IPS-15b (cell line): ENCODE measurements around the gene UGT1A7.
"Not testable (repeated sequence)": the region's sequence is repeated elsewhere in the genome, so short reads cannot be mapped to it uniquely, and the experiment has no call there.

Experiments used
- H3K27me3 ChIP-seq: one replicate; pipeline ENCODE4 v1.6.1; 2013; ENCODE audit warnings: low read length; ENCODE audit not compliant: control insufficient read depth, insufficient read depth
- H3K36me3 ChIP-seq: one replicate; pipeline ENCODE4 v1.6.1; 2013; ENCODE audit warnings: low read length; ENCODE audit not compliant: control insufficient read depth, insufficient read depth
- H3K4me1 ChIP-seq: one replicate; pipeline ENCODE4 v1.6.1; 2013; ENCODE audit warnings: mild to moderate bottlenecking, low read length; ENCODE audit not compliant: control insufficient read depth, insufficient read depth
- H3K4me3 ChIP-seq: one replicate; pipeline ENCODE4 v1.5.1; 2013; ENCODE audit warnings: low read depth, low read length
- H3K9ac ChIP-seq: one replicate; pipeline ENCODE4 v1.6.1; 2013; ENCODE audit warnings: low read depth, mild to moderate bottlenecking, low read length
- H3K9me3 ChIP-seq: one replicate; pipeline ENCODE4 v1.6.1; 2013; ENCODE audit warnings: mild to moderate bottlenecking, low read length; ENCODE audit not compliant: control insufficient read depth, insufficient read depth

The UGT1A7 gene

DNA sequence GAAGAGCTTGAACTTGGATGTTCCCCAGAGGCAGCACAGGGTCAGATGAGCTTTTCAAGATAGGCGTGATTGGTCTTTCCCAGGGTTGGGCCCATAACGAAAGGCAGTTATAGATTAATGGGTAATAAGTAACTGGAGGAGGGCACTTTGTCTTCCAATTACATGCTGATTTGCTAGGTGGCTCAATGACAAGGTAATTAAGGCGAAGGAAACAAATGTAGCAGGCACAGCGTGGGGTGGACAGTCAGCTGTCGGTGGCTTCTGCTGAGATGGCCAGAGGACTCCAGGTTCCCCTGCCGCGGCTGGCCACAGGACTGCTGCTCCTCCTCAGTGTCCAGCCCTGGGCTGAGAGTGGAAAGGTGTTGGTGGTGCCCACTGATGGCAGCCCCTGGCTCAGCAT lies 36.9 kb downstream of the UGT1A7 start, which contains the start of gene UGT1A4:
Gene UGT1A4, plus strand, starts transcription at position 185 of the 400 bp plus-strand sequence. Its CDS starts 85 bp downstream, at position 270.
- Histone ChIP-seq H3K4me1 (no peaks in the 10 kb centered on the region), H3K36me3 (no peaks in the 10 kb centered on the region), H3K9ac (no peak within 1 kb of the TSS)

GRCh38 chr2:233728723-233729301 lies 47.1 kb downstream of the UGT1A7 start, which contains the start of gene UGT1A3:
Gene UGT1A3 (plus strand): TSS chr2:233729042. CDS start chr2:233729127, 85 bp downstream.
- no peak within 1 kb of the TSS for H3K4me3 ChIP-seq
- H3K9ac ChIP-seq, result no peak within 1 kb of the TSS
- no peaks in the 10 kb centered on the region for H3K9me3 ChIP-seq
- H3K27me3 ChIP-seq, result no peaks in the 10 kb centered on the region
- no peaks in the 10 kb centered on the region for H3K4me1 ChIP-seq
- no peaks in the 10 kb centered on the region for H3K36me3 ChIP-seq

More for the DNA sequence above, 36.9 kb downstream of the UGT1A7 start, which contains the start of gene UGT1A4:
- no peak within 1 kb of the TSS for H3K4me3 ChIP-seq
- no peaks in the 10 kb centered on the region for H3K9me3 ChIP-seq
- H3K27me3 ChIP-seq, result no peaks in the 10 kb centered on the region

DNA sequence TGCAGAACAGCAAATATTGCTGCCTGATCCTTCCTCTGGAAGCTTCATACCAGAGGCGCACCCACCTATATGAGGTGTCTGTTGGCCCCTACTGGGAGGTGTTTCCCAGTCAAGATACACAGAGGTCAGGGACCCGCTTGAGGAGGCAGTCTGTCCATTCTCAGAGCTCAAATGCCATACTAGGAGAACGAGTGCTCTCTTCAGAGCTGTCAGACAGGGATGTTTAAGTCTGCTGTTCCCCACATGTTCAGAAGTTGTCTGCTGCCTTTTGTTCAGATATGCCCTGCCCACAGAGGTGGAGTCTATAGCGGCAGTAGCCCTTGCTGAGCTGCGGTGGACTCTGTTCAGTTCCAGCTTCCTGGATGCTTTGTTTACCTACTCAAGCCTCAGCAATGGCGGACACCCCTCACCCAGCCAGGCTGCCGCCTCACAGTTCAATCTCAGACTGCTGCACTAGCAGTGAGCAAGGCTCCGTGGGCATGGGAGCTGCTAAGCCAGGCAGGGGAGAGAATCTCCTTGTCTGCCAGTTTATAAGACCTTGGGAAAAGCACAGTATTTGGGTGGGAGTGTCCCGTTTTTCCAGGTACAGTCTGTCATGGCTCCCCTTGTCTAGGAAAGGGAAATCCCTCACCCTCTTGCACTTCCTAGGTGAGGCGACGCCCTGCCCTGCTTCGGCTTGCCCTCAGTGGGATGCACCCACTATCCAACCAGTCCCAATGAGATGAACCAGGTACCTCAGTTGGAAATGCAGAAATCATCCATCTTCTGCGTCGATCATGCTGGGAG lies 55.4 kb downstream of the UGT1A7 start:
- not testable (repeated sequence) for H3K9ac ChIP-seq, H3K27me3 ChIP-seq, H3K36me3 ChIP-seq, H3K4me3 ChIP-seq, H3K4me1 ChIP-seq, H3K9me3 ChIP-seq

- H3K9me3 ChIP-seq, result peaks cover 4% of the 10 kb centered on the region
- H3K4me3 ChIP-seq, result no peak overlapping the region
- H3K9ac ChIP-seq, result no peak overlapping the region
- H3K36me3 ChIP-seq, result no peaks in the 10 kb centered on the region
- no peaks in the 10 kb centered on the region for H3K4me1 ChIP-seq
- no peaks in the 10 kb centered on the region for H3K27me3 ChIP-seq
These were observed 59.2 kb downstream of the UGT1A7 start for GRCh38 chr2:233740870-233741269.

DNA sequence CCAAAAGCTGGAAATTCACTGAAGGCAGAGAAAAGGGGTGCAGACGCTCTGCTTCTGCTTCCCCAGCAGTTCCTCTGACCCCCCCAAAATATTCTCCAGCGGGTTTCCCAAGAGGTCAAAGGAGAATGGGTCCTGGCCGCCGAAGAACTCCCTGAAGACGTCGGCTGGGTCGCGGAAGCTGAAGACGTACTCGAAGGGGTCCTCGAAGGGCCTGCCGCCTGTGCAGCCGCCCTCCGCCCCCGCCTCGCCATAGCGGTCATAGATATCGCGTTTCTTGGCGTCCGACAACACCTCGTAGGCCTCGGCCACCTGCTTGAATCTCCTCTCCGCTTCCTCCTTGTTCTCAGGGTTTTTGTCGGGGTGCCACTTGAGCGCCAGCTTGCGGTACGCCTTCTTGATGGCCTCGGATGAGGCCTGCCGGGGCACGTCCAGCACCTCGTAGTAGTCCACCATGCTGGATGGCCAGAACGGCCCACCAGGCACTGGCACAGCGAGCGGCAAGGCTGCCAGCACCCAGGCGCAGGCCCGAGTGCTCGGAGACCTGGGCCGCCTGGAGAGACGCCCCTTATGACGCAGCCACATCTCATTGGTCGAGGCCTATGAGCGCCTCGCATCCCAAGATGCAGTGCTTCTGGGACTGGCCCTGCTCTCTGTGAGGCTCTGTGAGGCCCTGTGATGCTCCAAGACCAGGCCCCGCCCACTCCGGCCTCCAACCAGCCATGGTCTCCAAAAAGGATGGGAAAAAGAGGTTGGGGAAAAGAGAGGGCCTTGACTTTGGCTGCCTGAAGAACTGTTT lies 62.0 kb downstream of the UGT1A7 start:
- no peaks in the 10 kb centered on the region for H3K9me3 ChIP-seq
- H3K36me3 ChIP-seq, result no peaks in the 10 kb centered on the region
- no peak overlapping the region for H3K4me3 ChIP-seq
- no peak overlapping the region for H3K9ac ChIP-seq
- no peaks in the 10 kb centered on the region for H3K4me1 ChIP-seq
- H3K27me3 ChIP-seq, result no peaks in the 10 kb centered on the region

GRCh38 chr2:233745073-233745755 lies 63.5 kb downstream of the UGT1A7 start:
- H3K9ac ChIP-seq, result no peak overlapping the region
- no peaks in the 10 kb centered on the region for H3K27me3 ChIP-seq
- no peaks in the 10 kb centered on the region for H3K9me3 ChIP-seq
- no peaks in the 10 kb centered on the region for H3K4me1 ChIP-seq
- H3K4me3 ChIP-seq, result no peak overlapping the region
- H3K36me3 ChIP-seq, result no peaks in the 10 kb centered on the region

- not testable (repeated sequence) for H3K4me3 ChIP-seq, H3K27me3 ChIP-seq, H3K9me3 ChIP-seq, H3K9ac ChIP-seq, H3K36me3 ChIP-seq, H3K4me1 ChIP-seq
These were observed 64.1 kb downstream of the UGT1A7 start for GRCh38 chr2:233745838-233746237.

- no peak overlapping the region for H3K4me3 ChIP-seq
- H3K9me3 ChIP-seq, result no peaks in the 10 kb centered on the region
- H3K4me1 ChIP-seq, result no peaks in the 10 kb centered on the region
- H3K27me3 ChIP-seq, result no peaks in the 10 kb centered on the region
- no peak overlapping the region for H3K9ac ChIP-seq
- H3K36me3 ChIP-seq, result no peaks in the 10 kb centered on the region
These were observed 65.0 kb downstream of the UGT1A7 start for GRCh38 chr2:233746475-233747282.

GRCh38 chr2:233747283-233747544 lies 65.5 kb downstream of the UGT1A7 start:
- no peaks in the 10 kb centered on the region for H3K9me3 ChIP-seq
- no peak overlapping the region for H3K4me3 ChIP-seq
- no peaks in the 10 kb centered on the region for H3K27me3 ChIP-seq
- H3K4me1 ChIP-seq, result no peaks in the 10 kb centered on the region
- no peaks in the 10 kb centered on the region for H3K36me3 ChIP-seq
- no peak overlapping the region for H3K9ac ChIP-seq

- not testable (repeated sequence) for H3K9ac ChIP-seq, H3K36me3 ChIP-seq, H3K4me1 ChIP-seq, H3K27me3 ChIP-seq, H3K9me3 ChIP-seq, H3K4me3 ChIP-seq
These were observed 69.0 kb downstream of the UGT1A7 start for GRCh38 chr2:233750689-233751088.
